Uterus (tissue), 2 donors: Measurements from ENCODE around the gene EGFLAM.

ENCODE experiments used
- CTCF ChIP-seq, 4 experiments: fragments of 200-600 bp in 2 of 4; fragments of 450-650 bp in 2 of 4; sonication (generic) in 2 of 4; IDR thresholded peaks; one replicate each; pipeline ENCODE4 v1.5.1; 2016 to 2019; ENCODE audit warnings: antibody characterized with exemption in 4 of 4, mild to moderate bottlenecking in 2 of 4, moderate library complexity in 1 of 4
- POLR2A ChIP-seq, 2 donors: fragments of 450-650 bp; IDR thresholded peaks; one replicate each; pipeline ENCODE4 v1.6.1; 2016; ENCODE audit warnings: antibody characterized with exemption in 2 of 2, mild to moderate bottlenecking in 1 of 2, moderate library complexity in 1 of 2

GRCh38 chr5:38452201-38452600, 193.8 kb downstream of the EGFLAM start:
- TF ChIP-seq POLR2A (IDR thresholded peaks at IDR 0.05), result no peak
- TF ChIP-seq CTCF (IDR thresholded peaks at IDR 0.05), result no peak
